HG03469 (cell line): ENCODE results near the gene RFX1.
"Not testable (repeated sequence)": the region's sequence is repeated elsewhere in the genome, so short reads cannot be mapped to it uniquely, and the experiment has no call there.

Experiments
- ATAC-seq: cut with Tn5 transposase; IDR thresholded peaks from one replicate; pipeline ENCODE4 v1.9.1; 2021; ENCODE audit warnings: mild to moderate bottlenecking, moderate library complexity, moderate number of reproducible peaks; ENCODE audit not compliant: unreplicated experiment

RFX1 gene

DNA sequence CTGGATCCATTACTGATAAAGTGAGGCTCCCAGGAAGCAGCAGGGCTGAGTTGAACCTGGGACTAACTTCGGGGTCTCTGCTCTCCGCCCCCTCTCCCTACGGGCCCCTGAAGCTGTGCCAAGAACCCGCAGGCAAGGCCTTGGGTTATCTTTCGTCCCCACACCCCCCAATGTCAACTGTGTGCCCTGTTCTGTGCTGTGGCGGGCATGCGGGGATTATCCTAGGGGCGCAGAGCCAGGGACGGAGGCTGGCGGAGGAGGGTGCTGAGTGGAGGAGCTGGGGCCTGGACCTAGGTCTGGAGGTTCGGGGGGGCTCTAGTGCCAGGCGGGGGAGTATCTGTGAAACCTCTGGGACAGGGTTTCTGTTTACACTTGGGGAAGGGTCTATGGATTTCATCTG, 26.4 kb downstream of the RFX1 start:
- ATAC-seq = no peak

DNA sequence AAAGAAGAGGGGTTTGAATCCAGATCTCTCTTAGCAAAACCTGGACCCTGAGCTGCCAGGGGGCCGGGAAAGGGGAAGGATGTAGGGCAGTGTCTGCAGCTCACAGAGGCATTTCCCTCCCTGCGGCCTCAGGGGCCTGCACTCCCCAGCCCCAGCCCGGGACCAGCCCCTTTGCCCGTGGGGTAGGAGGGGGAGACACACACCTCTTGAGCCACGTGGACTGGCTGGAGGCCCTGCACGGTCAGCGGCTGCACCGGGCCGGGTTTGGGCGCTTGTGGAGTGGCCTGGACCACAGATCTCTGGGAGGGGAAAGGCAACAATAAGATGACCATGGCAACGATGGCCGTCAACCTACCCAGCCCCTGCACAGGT, 26.9 kb downstream of the RFX1 start:
- no peak for ATAC-seq

DNA sequence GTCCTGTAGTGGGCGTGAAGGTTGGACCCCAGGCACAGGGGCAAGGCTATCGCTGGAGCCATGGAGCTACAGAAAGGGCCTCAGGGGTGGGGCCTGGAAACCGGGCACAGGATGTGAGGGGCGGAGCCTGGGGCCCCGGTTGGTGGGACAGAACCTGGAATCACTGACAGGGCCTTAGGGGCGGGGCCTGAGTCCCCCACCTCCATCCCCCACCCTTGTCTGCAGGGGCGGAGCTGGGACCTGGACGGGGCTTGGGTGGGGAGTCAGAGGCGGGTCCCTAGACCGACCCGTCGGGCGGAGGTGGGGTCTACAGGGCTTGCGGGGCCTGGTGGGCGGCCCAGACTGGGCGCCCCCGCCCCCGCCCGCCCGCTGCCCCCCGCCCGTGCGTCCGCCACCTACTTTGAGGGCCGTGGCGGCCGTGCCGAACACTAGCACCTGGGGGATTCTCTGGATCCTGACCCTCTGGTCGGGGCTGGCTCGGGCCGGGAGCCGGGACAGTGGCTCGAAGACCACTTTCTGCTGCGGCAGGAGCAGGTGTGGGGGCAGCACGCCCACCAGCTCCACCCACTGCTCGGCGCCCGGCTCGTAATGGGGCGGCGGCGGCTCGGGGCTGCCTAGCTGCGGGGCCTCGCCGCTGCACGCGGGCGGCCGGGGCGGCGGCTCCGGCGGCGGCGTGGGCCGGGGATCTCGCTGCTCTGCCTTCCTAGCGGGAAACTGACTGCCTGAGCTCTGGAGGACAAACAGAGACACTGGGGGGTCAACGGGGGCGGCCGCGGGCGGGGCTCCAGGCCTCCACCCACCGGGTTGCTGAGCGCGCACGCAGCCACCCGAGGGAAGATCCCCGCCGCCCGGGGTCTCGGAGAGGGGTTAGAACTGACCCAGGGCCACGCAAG, 27.5 kb downstream of the RFX1 start:
- no peak for ATAC-seq

DNA sequence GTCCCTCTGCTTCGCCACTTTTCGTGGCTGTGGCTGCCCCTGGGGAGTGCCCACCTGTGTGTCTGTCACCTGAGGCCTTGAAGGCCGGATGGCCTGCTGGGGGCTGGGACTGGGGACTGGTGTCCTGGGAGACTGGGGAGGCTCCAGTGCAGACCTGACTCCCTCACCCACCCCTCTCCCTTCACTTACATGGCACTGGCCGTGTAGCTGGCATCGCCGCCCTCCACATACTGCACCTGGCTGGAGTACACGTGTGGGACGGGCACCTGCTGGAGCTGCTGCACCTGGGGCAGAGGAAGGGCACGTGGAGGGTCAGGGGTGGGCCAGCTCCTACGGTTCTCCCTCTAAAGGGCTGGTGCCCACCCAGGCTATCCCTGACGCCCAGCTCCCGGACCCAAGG, 28.3 kb downstream of the RFX1 start:
- no peak for ATAC-seq

DNA sequence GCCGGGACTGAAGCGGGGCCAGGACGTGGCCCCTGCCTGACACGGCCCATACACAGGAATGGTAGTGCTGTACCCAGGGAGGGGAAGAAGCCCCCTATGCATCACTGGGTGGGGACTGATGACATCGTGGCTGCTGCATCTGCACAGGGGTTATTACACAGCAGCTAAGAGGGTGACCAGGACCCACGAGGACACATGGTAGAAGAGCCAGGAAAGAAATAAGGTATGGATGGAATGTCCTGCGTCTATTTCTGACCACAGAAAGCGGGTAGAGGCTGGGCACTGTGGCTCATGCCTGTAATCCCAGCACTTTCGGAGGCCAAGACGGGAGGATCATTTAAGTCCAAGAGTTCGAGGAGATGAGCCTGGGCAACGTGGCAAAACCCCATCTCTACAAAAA, 29.7 kb downstream of the RFX1 start:
- ATAC-seq = no peak

DNA sequence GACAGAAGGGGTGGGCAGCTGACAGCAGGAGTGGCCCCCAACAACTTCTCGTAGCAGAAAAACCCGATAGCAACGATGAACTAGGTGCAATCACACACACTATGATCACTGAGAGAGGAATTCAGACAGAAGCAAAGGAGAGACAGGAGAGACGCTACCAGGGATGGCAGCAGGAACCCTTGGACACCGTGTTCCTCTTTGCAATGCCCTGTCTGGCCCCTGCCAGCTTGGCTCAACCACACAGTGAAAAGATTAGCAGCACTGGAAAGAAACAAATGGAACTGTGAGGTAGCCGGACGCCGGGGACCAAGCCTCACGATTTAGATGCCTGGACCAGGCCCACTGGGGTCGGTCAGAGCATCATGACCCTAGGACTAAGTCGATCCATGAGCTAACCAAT, 30.2 kb downstream of the RFX1 start:
- no peak for ATAC-seq

DNA sequence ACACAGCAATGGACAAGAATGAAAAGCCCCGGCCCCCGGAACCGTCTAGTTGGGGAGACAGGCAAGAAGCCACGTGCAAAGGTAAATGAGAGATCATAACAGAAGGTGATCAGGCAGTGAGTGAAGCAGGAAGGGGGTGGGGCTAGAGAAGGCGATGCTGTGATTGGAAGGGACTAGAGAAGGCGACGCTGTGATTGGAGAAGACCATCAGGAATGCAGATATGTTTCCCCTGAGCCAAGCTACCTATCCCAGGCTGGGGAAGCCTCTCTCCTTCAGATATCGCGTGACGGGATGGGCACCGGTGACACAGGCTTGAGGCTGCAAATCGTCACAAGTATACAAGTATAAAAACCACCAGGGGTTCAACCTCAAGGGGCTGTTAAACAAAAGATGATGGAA, 32.0 kb downstream of the RFX1 start:
- no peak for ATAC-seq

DNA sequence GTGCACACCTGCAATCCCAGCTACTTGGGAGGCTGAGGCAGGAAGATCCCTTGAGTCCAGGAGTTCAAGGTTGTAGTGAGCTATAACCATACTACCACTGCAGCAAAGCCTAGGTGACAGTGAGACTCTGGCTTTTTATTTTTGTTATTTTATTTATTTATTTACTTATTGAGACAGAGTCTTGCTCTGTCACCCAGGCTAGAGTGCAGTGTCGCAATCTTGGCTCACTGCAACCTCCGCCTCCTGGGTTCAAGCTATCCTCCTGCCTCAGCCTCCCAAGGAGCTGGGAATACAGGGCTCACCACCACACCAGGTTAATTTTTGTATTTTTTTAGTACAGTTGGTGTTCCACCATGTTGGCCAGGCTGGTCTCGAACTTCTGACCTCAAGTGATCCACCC, 32.6 kb downstream of the RFX1 start:
- not testable (repeated sequence) for ATAC-seq

DNA sequence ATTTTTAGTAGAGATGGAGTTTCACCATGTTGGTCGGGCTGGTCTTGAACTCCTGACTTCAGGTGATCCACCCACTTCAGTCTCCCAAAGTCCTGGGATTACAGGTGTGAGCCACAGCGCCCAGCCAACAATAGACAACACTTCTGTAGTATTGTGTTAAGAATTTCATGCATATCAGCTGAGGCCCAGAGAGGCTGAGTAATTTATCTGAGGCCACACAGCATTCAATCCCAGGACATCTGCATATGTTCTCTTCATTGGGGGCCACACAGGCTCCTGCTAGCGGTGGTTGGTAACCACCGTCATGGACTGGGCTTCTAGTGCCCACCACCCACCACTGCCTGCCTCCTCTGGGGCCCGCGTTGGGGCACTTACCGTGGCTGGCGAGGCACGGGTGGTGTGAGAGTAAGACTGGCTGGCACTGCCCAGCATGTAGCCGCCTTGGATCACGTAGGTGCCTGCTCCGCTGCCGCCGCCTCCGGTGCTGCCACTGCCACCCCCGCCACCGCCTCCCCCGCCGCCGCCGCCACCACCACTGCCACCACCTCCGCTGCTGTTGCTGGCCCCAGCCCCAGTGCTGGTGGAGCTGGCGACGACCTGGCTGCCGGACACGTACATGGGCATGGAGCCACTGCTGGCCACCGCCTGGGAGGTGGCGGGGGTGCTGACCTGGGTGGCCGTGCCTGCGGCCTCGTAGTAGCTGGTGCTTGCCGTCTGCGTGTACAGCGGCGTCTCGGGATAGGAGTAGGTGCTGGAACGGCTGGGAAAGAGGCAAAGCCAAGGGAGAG, 33.6 kb downstream of the RFX1 start:
- ATAC-seq = no peak

DNA sequence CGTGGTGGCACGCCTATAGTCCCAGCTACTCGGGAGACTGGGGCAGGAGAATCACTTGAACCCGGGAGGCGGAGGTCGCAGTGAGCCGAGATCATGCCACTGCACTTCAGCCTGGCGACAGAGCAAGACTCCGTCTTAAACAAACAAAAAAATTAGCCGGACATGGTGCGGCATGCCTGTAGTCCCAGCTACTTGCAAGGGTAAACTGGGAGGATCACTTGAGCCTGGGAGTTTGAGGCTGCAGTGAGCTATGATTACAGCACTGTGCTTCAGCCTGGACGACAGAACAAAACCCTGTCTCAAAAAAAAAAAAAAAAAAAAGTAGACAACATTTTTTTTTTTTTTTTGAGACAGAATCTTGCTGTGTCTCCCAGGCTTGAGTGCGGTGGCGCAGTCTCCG, 34.3 kb downstream of the RFX1 start:
- ATAC-seq = not testable (repeated sequence)

DNA sequence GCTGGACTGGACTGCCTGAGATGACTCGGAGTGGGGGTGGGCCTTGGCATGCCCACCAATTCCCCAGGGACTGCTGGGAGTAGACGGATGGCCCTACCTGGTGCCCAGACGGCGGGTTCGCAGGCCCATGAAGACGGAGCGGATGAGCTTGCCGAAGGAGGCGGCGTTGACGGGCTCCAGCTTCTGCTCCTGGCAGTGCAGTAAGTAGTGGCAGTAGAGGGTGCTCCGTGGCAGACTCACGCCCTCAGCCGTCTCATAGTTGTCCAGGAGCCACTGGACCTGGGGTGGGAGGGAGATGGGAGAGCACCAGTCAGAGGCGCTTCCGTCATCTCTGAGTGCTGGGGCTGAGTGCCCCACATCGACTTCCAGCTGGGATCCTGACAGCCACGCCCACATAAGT, 36.2 kb downstream of the RFX1 start:
- no peak for ATAC-seq

DNA sequence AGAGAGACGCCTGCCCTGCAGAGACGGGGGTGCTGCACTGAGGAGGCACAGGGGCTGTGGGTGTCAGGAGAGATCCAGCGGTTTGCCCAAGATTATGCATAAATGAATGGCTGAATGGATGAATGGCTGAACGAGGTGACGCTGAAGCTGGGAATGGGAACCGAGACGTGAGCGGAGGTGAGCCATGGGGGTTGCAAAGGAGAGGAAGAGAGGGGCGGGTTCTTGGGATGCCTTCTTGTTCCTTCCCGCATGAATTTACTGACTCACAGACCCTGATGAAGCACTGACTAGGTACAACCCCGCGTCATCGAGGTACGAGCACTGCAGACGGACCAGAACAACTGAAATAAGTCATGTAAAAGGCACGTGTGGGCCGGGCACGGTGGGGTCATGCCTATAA, 37.1 kb downstream of the RFX1 start:
- no peak for ATAC-seq

DNA sequence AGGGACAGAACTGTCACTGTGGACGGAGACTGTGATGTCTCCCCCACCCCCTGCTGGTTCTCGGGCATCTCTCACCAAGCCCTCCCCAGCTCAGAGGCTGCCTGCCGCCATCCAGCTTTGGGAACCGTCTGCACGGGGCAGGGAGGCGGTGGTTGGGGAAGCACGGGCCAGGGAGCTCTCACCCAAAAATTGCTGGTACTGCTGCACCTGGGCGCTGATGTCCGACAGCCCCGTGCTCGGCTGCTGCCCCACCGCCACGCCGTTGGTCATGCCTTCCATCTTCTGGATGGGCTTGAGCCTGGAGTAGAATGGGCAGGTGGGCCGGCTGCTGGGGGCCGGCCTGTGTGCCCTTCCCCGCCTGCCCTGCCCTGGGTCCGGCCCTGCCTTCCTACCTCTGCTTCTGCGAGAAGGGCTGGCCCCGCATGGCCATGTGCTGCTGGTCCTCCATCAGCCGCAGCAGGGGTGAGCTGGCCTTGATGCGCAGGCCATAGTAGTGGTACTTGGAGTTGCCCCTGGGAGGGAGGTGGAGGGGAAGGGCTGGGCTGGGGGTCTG, 37.7 kb downstream of the RFX1 start:
- no peak for ATAC-seq

DNA sequence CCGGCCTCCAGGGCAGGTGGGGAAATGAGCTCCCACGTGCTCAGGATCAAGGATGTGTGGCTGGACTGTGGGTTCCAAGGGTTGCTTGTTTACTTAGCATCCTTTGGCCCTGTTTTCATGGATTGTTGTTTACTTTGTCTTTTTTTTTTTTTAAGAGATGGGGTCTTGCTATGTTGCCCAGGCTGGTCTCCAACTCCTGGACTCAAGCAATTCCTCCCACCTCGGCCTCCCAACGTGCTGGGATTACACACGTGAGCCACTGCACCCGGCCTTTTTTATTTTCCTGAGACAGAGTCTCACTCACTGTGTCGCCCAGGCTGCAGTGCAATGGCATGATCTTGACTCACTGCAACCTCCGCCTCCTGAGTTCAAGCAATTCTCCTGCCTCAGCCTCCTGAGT, 38.9 kb downstream of the RFX1 start:
- not testable (repeated sequence) for ATAC-seq

DNA sequence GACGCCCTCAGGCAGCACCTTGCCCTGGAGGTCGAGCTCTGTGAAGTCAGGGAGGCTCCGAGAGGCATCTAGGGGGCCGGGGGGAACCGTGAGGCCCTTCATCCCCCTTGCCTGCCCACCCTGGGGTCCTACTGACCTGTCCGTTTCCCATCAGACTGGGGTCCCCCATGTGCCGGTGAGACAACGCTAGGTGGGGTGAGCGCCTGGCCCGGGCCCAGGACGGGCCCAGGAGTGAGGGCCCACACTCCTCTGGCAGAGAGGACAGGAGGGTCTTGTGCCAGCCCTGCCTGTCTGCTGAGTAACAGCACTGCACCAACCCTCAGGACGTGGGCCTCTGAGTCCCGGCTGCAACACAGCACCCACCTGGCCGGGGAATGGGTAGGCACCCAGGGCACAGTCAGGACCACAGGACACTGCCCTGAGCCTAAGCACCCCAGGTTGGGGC, 39.4 kb downstream of the RFX1 start:
- ATAC-seq = no peak

DNA sequence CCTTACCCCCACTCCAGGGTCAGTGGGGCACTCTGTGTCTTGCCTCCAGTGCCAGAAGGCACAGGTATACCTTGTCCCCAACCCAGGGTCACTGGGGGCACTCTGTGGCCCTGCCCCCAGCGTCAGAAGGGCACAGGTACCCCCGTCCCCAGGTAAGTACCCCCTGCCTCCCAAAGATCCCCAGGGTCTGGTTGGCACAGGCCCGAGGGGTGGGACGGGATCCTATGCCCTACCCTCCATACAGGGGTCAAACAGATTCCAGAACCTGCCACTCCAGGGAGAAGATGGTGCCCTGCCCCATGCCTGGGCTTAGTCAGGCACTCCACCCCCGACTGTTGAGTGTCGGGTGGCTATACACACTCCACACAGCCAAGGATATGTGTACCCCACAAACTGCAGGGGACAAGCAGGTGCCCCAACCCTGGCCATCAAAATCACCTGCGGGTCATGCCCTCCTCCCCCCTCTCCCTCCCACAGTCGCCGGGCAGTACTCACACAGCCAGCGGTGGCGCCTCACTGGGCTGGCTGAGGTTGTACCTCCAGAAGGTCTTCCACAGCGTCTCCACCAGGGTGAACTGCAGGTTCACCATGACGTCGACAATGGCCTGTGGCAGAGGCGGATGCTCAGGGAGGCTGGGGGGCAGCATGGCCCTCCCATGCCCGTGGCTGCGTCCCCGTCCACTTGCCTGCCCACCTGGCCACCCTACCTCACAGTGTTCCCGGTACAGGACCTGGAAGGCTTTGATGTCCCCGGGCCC, 40.0 kb downstream of the RFX1 start:
- ATAC-seq = no peak

DNA sequence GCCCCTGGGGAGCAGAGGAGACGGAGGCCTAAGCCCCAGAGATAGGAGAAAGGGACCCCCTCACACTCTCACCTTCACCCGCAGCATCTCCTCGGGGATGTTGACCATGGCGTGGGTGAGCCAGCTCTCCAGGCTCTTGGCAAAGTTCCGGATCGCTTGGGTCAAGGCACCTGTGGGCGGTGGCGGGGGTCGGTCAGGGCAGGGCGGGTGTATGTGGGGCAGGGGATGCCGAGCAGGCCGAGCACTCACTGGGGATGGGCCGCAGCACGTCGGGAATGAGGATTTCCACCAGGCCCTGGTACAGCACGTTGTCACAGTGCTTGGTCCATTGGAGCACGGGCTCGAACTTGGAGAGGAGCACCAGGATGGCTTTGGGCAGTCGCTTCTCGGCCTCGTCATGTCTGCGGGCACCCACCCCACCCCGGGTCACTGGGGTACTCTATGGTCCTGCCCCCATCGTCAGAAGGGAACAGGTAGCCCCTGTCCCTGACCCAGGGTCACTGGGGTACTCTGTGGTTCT, 40.7 kb downstream of the RFX1 start:
- ATAC-seq = no peak

DNA sequence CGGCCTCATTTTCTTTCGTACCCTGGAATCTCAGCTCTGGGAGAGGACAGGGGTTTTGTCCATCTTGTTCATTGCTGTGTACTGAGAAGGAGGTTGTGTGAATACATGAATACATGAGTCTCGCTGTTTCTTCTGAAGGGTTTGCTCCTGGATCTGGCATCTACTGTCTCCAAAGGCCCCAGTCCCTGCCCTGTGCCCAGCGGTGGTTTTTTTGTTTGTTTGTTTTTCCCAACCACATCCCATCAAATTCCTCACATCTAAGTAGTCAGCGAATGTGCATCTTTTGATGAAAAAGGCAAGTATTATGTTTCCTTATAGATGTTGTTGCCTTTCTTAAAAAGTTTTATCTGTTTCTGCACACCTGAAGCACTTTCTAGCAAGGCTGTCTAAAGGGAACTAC, 41.3 kb downstream of the RFX1 start:
- no peak for ATAC-seq

DNA sequence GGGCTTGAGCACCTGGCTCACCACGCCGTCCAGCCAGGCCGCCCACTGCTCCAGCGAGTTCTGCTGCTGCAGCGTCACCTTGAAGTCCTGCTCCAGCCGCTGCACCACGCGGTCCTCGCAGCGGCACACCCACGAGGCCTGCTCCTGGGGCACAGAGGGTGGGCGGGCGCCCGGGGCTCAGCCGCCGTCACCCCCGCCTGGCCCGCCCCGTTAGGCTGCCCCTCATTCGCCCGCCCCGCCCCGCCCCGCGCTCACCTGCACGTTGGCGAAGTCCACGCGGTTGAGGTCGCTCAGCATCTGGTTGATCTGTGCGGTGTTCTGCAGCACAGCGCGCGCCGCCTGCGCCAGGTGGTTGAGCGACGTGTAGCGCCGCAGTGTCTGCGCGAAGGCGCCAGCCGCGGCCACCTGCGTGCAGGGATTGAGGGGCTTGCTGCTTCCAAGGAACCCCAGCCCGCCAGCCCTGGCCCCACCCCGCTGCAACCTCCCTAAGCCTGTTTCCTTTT, 42.5 kb downstream of the RFX1 start:
- no peak for ATAC-seq

DNA sequence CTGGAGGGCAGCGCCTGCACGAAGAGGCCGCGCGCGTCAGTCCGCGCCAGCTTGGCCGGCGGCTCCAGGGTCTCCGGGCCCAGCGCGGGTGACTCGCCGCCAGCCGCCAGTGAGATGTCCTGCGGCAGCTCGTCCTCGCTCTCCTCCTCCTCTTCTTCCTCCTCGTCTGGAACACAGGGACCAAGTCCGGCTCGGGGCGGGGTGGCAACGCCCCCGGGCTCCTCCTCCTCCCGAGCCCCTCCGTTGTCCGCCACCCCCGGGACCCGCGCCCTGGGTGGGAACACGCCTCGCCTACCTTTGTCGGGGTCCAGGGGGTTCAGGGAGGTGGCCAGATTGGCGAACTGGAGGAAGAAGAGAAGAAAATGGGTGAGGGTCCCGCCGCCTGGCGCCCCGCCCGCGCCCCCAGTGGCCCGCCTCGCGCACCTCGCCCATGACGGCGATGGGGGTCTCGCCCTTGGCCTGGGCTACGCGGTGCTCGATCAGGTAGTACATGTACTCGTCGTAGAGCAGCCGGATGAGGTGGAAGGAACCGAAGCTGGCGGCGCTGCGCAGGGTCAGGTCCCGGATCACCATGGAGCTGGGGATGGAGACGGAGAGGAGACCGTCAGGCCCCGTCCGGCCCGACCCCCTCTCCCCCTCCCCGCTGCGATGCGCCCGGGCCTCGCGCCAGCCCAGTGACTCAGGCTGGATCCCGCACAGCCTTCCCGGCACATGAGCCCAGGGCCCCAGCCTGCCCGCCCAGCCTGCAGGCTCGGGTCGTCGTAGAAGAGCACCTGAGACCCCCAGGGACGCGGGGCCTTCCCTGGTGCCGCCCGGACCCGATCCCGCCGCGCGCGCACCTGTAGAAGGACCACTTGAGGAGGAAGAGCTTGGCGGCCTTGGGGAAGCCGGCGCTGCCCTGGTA, 43.2 kb downstream of the RFX1 start:
- no peak for ATAC-seq
